ENCODE data around the gene CBX4. TPM values are rescaled to one million over a fixed set of nuclear protein-coding genes. Genes with fewer than 3 reads are reported as not detected.

The CBX4 gene
- polyA plus RNA-seq, 1 donor from 2014 or later: 31.9 TPM

DNA sequence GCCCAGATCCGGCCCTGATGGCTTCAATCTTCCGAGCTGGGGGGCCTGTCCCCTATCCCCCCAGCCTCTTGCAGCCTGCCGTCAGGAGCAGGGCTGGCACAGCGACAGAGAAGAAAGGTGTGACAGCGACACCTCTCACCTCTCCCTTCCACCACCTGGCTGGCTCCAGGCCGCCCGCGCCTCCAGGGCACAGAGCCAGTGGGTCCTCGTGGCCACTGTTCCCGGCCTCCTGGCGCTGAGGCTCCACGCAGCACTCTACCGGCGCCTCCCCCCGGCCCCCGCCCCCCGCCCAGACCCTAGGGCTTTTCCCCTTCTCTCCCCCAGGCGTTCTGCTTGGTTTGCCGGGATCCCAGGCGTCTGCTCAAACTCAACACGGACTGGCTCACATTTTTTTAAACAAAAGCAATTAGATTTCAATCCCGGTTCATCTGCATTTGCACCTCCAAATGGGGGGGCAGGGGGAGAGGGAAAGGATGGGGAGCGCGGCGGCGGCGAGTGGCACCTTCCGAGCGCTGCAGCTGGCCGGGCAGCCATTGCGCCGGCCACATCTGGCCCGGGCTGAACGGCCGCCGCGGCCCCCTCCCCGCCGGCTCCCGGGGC is 29.6 kb downstream of the CBX4 start:
- H3K9ac ChIP-seq (ENCODE audit: low read length): peak overlapping the region; percentile 84
- H3K4me2 ChIP-seq (ENCODE audit: low read length): peak overlapping the region; percentile 50
- no peaks in the 10 kb centered on the region for H3K9me3 ChIP-seq (ENCODE audit: low read length)

More for the DNA sequence above, 29.6 kb downstream of the CBX4 start:
- Histone ChIP-seq H3K79me2 (replicated peaks; ENCODE audit: insufficient read depth, low read length) (no peaks in the 10 kb centered on the region), H4K20me1 (ENCODE audit: insufficient read depth) (no peaks in the 10 kb centered on the region), H3F3A (ENCODE audit: insufficient read depth, low read length, poor library complexity, severe bottlenecking) (peaks cover 12% of the 10 kb centered on the region), H3K36me3 (ENCODE audit: insufficient read depth, low read length) (no peaks in the 10 kb centered on the region), H3K27me3 (ENCODE audit: insufficient read depth, low read depth, low read length) (peaks cover 70% of the 10 kb centered on the region), H3K27ac (ENCODE audit: low read length) (peak overlapping the region; percentile 78), H3K9me2 (ENCODE audit: insufficient read depth, low read length) (no peaks in the 10 kb centered on the region), H2AFZ (ENCODE audit: low read depth, low read length) (no peak overlapping the region), H3K4me3 (ENCODE audit: low read length) (peak overlapping the region; percentile 58)
- TF ChIP-seq TAF1 (IDR thresholded peaks at IDR 0.05; ENCODE audit: low read depth) (no peak), RAD21 (conservative IDR thresholded peaks at IDR 0.05) (no peak), EZH2 (IDR thresholded peaks at IDR 0.05; ENCODE audit: borderline replicate concordance, insufficient read depth, low read length, poor library complexity, severe bottlenecking) (no peak), POLR2AphosphoS5 (IDR thresholded peaks at IDR 0.05) (no peak), MXI1 (conservative IDR thresholded peaks at IDR 0.05; ENCODE audit: poor library complexity, severe bottlenecking) (no peak), EP300 (conservative IDR thresholded peaks at IDR 0.05; ENCODE audit: poor library complexity, severe bottlenecking) (no peak), CTCF (IDR thresholded peaks at IDR 0.05; ENCODE audit: poor library complexity, severe bottlenecking) (no peak), SMC3 (conservative IDR thresholded peaks at IDR 0.05; ENCODE audit: poor library complexity) (no peak), REST (IDR thresholded peaks at IDR 0.05; ENCODE audit: borderline replicate concordance) (no peak)
